ENCODE data around the gene SPOUT1.
A peak's percentile ranks its signal among the peaks of the same experiment; 100 is the strongest.
"Not testable (repeated sequence)": the region's sequence is repeated elsewhere in the genome, so short reads cannot be mapped to it uniquely, and the experiment has no call there.

Gene SPOUT1

DNA sequence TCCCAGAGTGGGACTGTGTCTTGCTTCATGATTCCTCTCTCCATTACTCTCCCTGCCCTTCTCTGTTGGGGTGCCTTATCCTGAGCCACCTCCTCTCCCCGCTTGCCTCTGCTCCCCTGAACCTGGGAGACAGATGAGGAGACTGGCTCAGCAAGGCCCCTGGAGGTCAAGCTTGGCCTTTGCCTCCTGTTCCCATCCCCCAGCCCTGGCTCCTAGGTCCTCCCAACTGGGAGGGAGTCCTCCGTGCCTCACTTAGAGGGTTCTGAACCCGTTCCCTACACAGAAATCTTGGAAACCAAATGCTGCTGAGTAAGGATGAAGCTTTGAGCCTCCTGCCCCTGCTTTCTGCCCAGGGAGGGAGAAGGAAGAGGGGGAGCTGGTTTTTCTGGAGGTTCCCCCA lies 21.1 kb downstream of the SPOUT1 start:
- no peak for DNase-seq

DNA sequence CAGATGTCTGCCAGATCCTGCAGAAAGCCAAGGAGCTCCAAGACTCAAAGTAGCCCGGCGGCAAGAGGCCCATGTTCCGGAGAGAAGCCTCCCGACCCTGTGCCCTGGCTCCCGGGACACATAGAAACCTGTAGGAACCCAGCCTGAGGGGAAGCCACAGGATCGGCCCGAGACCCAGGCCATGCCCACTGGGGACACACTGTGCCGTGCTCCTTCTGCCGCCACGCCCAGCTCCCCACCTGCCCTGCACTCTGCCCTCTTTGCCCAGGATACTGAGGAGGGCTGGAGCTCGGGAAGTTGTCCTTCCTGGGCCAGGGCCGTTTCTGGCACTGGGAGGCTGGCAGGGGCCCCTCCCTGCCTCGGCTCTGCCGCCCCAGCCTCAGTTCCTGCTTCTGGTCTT lies 21.8 kb downstream of the SPOUT1 start:
- no peak for DNase-seq

DNA sequence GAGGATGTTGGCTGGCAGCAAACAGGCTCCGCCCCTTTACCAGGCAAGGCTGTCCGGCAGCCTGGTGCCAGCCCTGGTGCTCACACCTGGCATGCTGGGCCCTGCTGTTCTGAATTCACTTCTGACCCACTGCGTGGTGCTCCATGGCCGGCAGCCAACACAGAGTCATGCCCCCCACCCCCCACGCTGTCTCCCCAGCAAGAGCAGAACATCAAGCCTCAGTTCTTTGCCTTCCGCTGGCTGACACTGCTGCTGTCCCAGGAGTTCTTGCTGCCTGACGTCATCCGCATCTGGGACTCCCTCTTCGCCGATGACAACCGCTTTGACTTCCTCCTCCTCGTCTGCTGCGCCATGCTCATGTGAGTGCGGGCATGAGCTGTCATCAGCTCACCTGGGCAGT lies 23.9 kb downstream of the SPOUT1 start:
- no peak for DNase-seq

DNA sequence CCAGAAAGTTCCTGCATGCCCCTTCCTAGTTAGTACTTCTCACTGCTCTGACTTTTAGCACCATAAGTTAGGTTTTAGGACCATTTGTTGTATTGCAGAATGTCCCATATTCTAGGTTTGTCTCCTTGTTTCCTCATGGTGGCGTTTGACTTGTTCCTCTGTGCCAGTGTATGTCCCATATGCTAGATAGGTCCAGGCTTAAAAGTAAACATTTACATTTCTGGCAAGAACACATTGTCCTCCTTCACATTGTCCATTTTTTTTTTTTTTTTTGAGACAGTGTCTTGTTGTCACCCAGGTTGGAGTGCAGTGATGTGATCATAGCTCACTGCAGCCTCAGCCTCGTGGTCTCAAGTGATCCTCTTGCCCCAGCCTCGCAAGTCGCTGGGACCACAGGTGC lies 27.1 kb downstream of the SPOUT1 start:
- no peak for DNase-seq

GRCh38 chr9:128800061-128800460 lies 29.5 kb downstream of the SPOUT1 start:
- no peak for DNase-seq

GRCh38 chr9:128798896-128799295 lies 30.7 kb downstream of the SPOUT1 start:
- no peak for DNase-seq

- DNase-seq, result not testable (repeated sequence)
These were observed 34.6 kb downstream of the SPOUT1 start for GRCh38 chr9:128794961-128795360.

GRCh38 chr9:128792978-128793686 lies 36.5 kb downstream of the SPOUT1 start:
- DNase-seq, result no peak

DNA sequence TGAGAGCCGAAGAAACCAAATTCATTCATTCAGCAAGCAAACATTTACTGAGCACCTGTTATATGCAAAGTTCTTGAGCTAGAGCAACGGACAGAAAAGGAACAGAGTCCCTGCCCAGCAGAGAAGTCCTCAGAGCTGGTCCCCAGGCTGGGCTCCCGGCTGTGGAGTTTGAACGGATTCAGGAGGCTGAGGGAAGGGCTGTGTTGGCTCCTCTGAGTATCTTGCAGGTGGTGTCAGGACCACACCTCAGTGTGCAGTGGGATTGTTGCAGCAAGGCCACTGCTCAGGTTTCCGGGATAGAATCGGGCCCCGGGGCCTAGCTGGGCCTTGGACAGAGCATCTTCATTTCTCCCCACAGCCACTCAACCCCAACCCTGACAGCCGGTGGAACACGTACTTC lies 37.5 kb downstream of the SPOUT1 start:
- DNase-seq, result no peak

GRCh38 chr9:128790536-128790935 lies 39.1 kb downstream of the SPOUT1 start:
- no peak for DNase-seq

DNA sequence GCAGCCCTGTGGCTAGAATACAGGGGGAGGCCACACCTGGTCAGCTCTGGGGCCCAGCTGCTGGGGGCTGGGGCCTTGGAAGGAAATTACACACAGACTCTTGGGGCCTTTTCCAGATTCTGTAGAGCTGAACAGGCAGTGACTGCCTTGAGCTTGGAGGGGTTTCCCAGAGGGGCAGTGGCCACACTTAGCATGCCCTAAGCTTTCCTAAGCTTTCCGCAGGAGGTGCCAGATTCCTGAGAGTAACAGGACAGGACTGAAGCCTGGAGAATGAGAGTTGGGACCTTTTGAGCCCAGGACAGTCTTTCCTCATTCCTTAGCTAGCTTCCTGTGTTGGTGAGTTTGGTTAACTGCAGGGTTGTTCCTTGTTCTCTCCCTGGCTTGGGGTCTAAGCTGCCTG lies 41.1 kb downstream of the SPOUT1 start:
- DNase-seq, result no peak

DNA sequence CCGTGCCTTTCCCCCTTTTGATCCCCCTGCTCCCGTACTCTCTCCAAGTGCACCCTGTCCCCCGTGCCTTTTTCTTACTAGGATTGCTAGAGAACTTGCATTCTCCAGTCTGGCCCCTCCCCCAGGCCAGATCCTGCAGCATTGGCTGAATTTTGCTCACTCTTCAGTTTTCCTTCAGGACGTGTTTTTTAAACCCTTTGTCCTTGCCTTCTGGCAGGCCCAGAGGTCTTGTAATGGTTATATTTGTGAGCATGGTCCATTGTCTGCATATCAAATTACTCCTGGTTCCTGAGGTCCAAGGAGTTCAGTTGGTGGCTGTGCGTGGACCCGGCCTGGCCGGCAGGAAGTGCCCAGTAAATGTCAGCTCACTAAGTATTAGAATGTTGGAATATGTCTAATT lies 41.9 kb downstream of the SPOUT1 start:
- DNase-seq, result peak; percentile 20

DNA sequence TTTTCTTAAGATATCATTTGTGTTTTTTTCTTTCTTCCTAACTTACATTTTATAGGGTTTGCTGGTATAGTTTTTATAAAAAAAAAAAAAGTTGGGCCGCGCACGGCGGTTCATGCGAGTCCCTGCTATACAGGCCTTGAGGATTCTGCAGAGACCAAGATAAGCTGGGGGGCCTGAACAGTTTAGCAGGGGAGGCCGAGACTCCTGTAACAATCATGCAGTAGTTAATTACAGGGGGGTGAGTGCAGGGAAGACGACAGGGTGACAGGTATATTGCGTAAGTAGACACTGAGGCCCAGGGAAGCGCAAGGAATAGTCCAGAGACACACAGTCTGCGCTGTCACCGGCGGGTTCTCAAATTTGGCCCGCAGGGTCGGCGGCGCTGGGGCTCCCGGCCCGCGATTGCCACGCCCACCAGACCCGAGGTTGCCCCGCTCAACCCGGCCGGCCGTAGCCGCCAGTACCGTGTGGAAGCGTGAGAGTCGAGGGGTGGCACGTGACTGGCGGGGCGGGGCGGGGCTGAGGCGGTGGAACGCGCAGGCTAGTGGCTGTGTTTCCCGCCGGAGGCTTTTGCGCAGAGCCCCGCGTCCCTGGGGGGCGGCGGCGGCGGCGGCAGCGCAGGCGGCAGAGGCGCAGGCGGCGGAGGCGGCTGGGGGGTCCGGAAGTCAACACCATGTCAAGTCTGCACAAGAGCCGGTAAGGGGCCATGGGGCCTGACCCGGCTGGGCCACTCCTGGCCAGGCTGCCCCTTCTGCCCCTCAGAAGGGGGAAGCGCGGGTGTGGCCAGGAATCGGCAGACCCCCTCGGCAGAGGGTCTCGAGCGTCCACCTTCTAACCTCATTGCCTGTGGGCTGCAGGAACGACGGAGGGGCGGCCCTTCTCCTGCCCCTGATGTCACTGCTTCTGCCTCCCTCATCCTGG lies 42.7 kb downstream of the SPOUT1 start, which contains the start of gene TBC1D13:
TBC1D13 (plus strand) TSS at position 573 of the 921 bp plus-strand sequence; CDS start at position 674, 101 bp downstream.
- peak; percentile 91 for DNase-seq

DNA sequence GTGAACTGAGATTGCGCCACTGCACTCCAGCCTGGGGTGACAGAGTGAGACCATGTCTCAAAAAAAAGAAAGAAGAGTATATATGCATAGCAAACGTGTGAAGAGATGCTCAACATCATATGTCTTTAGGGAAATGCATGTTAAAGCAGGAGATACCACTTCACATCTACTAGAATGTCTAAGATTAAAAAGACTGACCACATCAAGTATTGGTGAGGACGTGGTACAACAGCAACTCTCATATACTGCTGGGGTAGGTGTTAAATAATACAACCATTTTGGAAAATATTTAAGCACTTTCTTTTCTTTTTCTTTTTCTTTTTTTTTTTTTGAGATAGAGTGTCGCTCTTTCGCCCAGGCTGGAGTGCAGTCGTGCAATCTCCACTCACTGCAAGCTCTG lies 44.2 kb downstream of the SPOUT1 start:
- DNase-seq, result no peak

GRCh38 chr9:128782669-128783068 lies 46.9 kb downstream of the SPOUT1 start:
- no peak for DNase-seq

DNA sequence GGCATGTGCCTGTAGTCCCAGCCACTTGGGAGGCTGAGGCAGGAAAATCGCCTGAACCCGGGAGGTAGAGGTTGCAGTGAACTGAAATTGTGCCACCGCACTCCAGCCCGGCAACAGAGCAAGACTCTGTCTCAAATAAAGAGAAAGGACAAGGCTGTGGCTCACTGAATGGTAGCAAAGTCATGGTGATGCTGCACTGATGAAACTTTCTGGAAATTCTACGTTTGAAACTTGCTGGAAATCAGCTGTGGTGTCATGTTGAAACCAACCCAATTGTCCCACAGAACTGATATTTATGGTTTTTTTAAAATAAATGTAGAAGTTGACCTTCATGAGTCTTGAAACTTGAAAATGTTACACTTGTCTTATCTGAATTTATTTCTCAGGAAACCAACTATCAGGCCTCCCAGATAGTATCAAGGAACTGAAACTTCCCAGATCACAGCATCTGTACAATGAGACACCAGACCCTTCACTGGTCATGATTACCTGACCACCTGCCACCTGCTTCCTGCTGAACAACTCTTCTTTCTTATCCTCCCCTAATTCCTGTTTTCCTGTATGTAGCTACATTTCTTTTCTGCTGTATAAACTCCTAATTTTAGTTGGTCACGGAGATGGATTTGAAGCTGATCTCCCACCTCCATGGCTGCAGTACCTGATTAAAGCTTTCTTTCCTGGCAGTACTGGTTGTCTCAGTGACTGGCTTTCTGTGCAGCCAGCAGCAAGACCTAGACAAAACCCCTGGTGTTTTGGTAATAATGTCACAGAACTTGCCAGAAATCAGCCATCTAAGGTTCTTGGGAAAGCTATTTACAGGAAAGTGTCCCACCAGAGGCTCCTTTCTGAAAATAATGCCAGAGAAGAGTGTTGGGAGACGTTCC lies 48.2 kb downstream of the SPOUT1 start:
- DNase-seq, result no peak

DNA sequence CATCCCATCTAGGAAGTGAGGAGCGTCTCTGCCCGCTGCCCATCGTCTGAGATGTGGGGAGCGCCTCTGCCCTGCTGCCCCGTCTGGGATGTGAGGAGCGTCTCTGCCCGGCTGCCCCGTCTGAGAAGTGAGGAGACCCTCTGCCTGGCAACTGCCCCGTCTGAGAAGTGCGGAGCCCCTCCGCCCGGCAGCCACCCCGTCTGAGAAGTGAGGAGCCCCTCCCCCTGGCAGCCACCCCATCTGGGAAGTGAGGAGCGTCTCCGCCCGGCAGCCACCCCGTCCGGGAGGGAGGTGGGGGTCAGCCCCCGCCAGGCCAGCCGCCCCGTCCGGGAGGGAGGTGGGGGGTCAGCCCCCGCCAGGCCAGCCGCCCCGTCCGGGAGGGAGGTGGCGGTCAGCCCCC lies 49.5 kb downstream of the SPOUT1 start:
- not testable (repeated sequence) for DNase-seq

GRCh38 chr9:128774804-128775203 lies 54.8 kb downstream of the SPOUT1 start:
- no peak for DNase-seq

- DNase-seq, result no peak
These were observed 56.5 kb downstream of the SPOUT1 start for GRCh38 chr9:128773049-128773448.

DNA sequence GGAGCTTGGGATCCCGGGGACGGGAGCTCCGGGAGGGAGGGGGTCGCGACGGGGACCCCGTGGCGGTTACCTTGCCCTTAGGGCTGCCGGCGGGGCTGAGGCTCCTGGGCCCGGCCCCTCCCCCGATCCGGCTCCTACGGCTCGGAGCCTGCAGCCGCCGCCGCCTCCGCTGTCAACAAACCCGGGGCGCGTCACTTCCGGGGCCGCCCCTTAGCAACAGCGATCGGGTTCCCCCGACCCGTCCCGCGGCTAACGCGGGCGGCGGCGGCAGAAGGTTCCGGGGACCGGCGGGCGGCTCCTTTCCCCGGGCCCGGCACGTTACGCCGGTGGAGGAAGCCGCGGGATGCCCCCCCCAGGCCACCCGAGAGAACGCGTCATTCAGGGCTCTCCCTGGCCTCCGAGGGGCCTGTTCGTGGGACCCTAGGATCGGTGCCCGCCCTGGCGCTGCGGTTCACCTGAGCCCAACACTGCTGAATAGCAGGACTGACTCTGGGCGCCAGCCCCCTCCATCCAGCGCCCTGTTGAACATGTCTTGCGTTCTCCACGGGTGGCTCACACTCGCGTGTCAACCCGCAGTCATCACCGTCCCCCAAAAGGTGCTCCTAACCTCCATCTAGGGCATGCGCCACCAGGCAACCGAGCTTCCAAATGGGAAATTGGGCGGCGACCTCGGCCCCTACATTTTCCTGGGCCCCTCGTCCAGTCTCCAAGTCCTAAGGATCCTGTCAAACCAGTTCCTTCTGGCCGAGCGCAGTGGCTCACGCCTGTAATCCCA lies 57.7 kb downstream of the SPOUT1 start, which contains the start of gene ZER1:
ZER1 (minus strand) TSS at position 183 of the 775 bp plus-strand sequence. CDS start 16,362 bp downstream, outside the sequence.
- peak; percentile 96 for DNase-seq

DNA sequence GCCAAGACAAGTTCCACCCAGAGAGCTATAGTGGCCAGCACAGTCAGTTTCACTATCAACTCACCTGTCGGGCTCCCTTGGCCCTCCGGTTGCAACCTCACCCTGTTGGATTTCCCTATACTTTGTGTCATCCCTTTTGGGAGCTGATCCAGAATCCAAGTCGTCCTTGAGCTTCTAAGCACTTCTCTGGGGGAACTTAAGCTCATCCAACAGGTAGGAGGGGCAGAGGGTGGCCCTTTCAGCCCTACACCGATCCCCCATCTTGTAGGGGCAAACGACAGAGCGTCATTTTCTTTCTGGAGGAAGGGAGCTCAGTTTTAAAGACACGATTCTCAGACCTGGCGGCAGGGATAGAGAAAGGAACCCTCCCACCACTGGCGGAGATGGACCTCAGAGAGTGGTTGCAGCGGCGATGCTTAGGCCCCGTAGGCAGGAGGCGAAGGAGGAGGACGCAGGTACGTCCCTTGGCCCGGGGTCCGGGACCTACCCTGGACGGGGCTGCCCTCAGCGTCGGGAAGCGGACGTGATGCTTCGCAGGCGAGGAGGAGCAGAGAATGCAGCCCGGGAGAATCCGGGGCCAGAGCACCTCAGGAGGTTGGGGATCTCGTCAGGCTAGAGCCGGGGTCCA lies 58.4 kb downstream of the SPOUT1 start:
- no peak for DNase-seq

Measured in activated CD4-positive, alpha-beta T cell treated with anti-CD3 and anti-CD28 coated beads for 48 hours (primary cell).